ENCODE results near the gene L3MBTL2.
"Not testable (repeated sequence)": the region's sequence is repeated elsewhere in the genome, so short reads cannot be mapped to it uniquely, and the experiment has no call there.

- TF ChIP-seq CTCF, POLR2A (IDR thresholded peaks at IDR 0.05): not testable (repeated sequence)
These were observed 54.6 kb downstream of the L3MBTL2 start for GRCh38 chr22:41259756-41260155.
